ENCODE measurements around the gene PVALEF. TPM values are rescaled to one million over a fixed set of nuclear protein-coding genes. Genes with fewer than 3 reads are reported as not detected.

The PVALEF gene
- polyA plus RNA-seq, 1 donor: 0.72 TPM

- DNase-seq (ENCODE audit: low read depth): no peak
These were observed 36.5 kb upstream of the PVALEF start for GRCh38 chr17:81128774-81129173.

- no peak for DNase-seq (ENCODE audit: low read depth)
These were observed 36.0 kb upstream of the PVALEF start for GRCh38 chr17:81129289-81129688.

GRCh38 chr17:81129711-81130367 is 35.5 kb upstream of the PVALEF start:
- DNase-seq (ENCODE audit: low read depth): no peak

GRCh38 chr17:81130385-81131361 is 34.6 kb upstream of the PVALEF start:
- no peak for DNase-seq (ENCODE audit: low read depth)

- no peak for DNase-seq (ENCODE audit: low read depth)
These were observed 33.7 kb upstream of the PVALEF start for GRCh38 chr17:81131486-81132196.

- DNase-seq (ENCODE audit: low read depth): no peak
These were observed 33.1 kb upstream of the PVALEF start for GRCh38 chr17:81132197-81132540.

GRCh38 chr17:81132770-81133723 is 32.3 kb upstream of the PVALEF start:
- no peak for DNase-seq (ENCODE audit: low read depth)

- DNase-seq (ENCODE audit: low read depth): no peak
These were observed 31.1 kb upstream of the PVALEF start for GRCh38 chr17:81134064-81134781.

- DNase-seq (ENCODE audit: low read depth): no peak
These were observed 29.6 kb upstream of the PVALEF start for GRCh38 chr17:81135505-81136278.

- DNase-seq (ENCODE audit: low read depth): no peak
These were observed 28.9 kb upstream of the PVALEF start for GRCh38 chr17:81136366-81136765.

- DNase-seq (ENCODE audit: low read depth): no peak
These were observed 28.1 kb upstream of the PVALEF start for GRCh38 chr17:81137248-81137647.

GRCh38 chr17:81138083-81138482 is 27.2 kb upstream of the PVALEF start:
- DNase-seq (ENCODE audit: low read depth): no peak

GRCh38 chr17:81138500-81138899 is 26.8 kb upstream of the PVALEF start:
- no peak for DNase-seq (ENCODE audit: low read depth)

GRCh38 chr17:81139428-81139827 is 25.9 kb upstream of the PVALEF start:
- DNase-seq (ENCODE audit: low read depth): no peak

- no peak for DNase-seq (ENCODE audit: low read depth)
These were observed 25.3 kb upstream of the PVALEF start for GRCh38 chr17:81140018-81140417.

- no peak for DNase-seq (ENCODE audit: low read depth)
These were observed 24.6 kb upstream of the PVALEF start for GRCh38 chr17:81140695-81141094.

GRCh38 chr17:81142301-81143199 is 22.8 kb upstream of the PVALEF start:
- DNase-seq (ENCODE audit: low read depth): peak; percentile 47

- DNase-seq (ENCODE audit: low read depth): no peak
These were observed 22.1 kb upstream of the PVALEF start for GRCh38 chr17:81143200-81143527.

All from forelimb muscle (tissue), 1 donor.